Panc1 (cell line): ENCODE data around the gene DIP2C. TPM values are rescaled to one million over a fixed set of nuclear protein-coding genes. Genes with fewer than 3 reads are reported as not detected.

ENCODE experiments used
- ATAC-seq: fragments of 200-7000 bp; cut with Tn5 transposase; 2 replicates; pipeline ENCODE4 v1.9.1; 2020; ENCODE audit warnings: mild to moderate bottlenecking, moderate library complexity
- BruUV-seq: library from RNA; stranded (reverse); fragments of 400-500 nt; replicated peaks from 2 replicates; lab custom pipeline; 2021; lab: Mats Ljungman, UMichigan
- CTCF ChIA-PET: fragments of 300-600 bp; sonication (Branson Sonifier 250); formaldehyde crosslinking; loops from one replicate; lab custom pipeline; 2022; ENCODE audit warnings: antibody characterized with exemption; lab: Charles Lee
- POLR2A ChIA-PET: fragments of 300-600 bp; sonication (Branson Sonifier 250); formaldehyde crosslinking; loops from one replicate; lab custom pipeline; 2022; ENCODE audit warnings: antibody characterized with exemption; lab: Charles Lee
- DNase-seq: peaks from one replicate; pipeline ENCODE4 v3.0.0-alpha.2; 2010; ENCODE audit warnings: low read depth, low spot score
- H3K27ac ChIP-seq: 2 replicates; pipeline ENCODE4 v1.5.1; 2011; ENCODE audit warnings: mild to moderate bottlenecking, low read length, inconsistent platforms
- H3K27me3 ChIP-seq: fragments of 200-500 bp; sonication (Bioruptor generic); 2 replicates; pipeline ENCODE4 v1.6.0; 2014; ENCODE audit warnings: low read length, inconsistent platforms; ENCODE audit not compliant: control insufficient read depth, insufficient read depth
- H3K36me3 ChIP-seq: fragments of 200-500 bp; sonication (Bioruptor generic); 2 replicates; pipeline ENCODE4 v1.5.1; 2014; ENCODE audit warnings: inconsistent platforms, mild to moderate bottlenecking, low read length, moderate library complexity; ENCODE audit not compliant: control insufficient read depth, insufficient read depth
- H3K4me1 ChIP-seq: 2 replicates; pipeline ENCODE4 v1.5.1; 2011; ENCODE audit warnings: inconsistent platforms, mild to moderate bottlenecking, low read length, moderate library complexity; ENCODE audit not compliant: control insufficient read depth, insufficient read depth
- H3K4me3 ChIP-seq, 2 experiments: 2 replicates each; pipeline ENCODE4 v1.5.1; 2011 to 2012; ENCODE audit warnings: low read depth in 2 of 2, low read length in 2 of 2, mild to moderate bottlenecking in 2 of 2, inconsistent platforms in 1 of 2, moderate library complexity in 1 of 2
- H3K9me3 ChIP-seq: fragments of 200-500 bp; sonication (Bioruptor generic); 2 replicates; pipeline ENCODE4 v1.5.1; 2014; ENCODE audit warnings: low read depth, mild to moderate bottlenecking, inconsistent platforms, low read length, moderate library complexity; ENCODE audit not compliant: control insufficient read depth, insufficient read depth
- CTCF ChIP-seq: fragments of 450-650 bp; IDR thresholded peaks from 2 replicates; pipeline ENCODE4 v1.5.1; 2017; ENCODE audit warnings: mild to moderate bottlenecking
- POLR2AphosphoS5 ChIP-seq: IDR thresholded peaks from 2 replicates; pipeline ENCODE4 v1.6.1; 2012; ENCODE audit warnings: mild to moderate bottlenecking, low read depth, low read length, moderate library complexity
- SIN3A ChIP-seq: IDR thresholded peaks from 2 replicates; pipeline ENCODE4 v1.6.1; 2012; ENCODE audit warnings: low read depth, mild to moderate bottlenecking, low read length, moderate library complexity, borderline replicate concordance; ENCODE audit not compliant: insufficient read depth
- TCF7L2 ChIP-seq: IDR thresholded peaks from 2 replicates; pipeline ENCODE4 v1.6.1; 2011; ENCODE audit warnings: mild to moderate bottlenecking, low read depth, low read length, inconsistent platforms
- in situ Hi-C: cut with HindIII; loops from 2 replicates; pipeline ENCODE4 v1.10.0; 2016; ENCODE audit warnings: low sequenced_read_pairs, low pct_unique_long_range_greater_than_20kb
- intact Hi-C: fragments of 100-400 bp; cut with micrococcal nuclease; formaldehyde crosslinking; loops from one replicate; pipeline ENCODE4 v1.10.0; 2022; ENCODE audit not compliant: unreplicated experiment
- total RNA-seq: library from RNA; stranded (reverse); gene quantifications from one replicate; pipeline ENCODE4 v1.2.1, GENCODE V29; 2021; ENCODE audit not compliant: unreplicated experiment
- TF ChIP-seq, protein P1 (sequence below), 2 experiments: IDR thresholded peaks; 2 replicates each; pipeline ENCODE4 v1.6.1; 2011 to 2012; ENCODE audit warnings: low read depth in 2 of 2, control low read depth in 1 of 2, low read length in 1 of 2, mild to moderate bottlenecking in 1 of 2, moderate library complexity in 1 of 2; ENCODE audit not compliant: insufficient read depth in 1 of 2

The DIP2C gene
- total RNA-seq, 1 experiment from 2014 or later, result 13.2 TPM

DNA sequence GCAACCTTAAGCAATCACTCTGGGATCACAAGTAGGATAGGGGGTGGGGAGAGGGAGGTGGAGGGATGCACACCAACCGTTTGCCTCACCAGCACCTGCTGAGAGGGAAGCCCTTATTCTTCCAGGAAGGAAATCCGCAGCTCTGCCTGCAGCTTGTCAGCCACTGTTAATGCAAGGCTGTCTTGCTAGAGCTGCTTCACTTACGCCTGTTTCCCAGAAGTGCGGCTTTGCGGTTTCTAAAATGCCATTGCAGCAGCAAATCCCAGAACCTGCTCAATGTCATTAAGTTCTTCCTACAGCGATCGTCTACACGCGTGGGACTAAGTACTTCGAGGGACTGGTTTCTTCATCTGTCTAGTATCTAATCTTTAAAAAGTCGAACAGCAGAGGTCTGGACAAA lies 363.1 kb downstream of the DIP2C start:
- Histone ChIP-seq H3K27ac (no peak overlapping the region), H3K27me3 (no peaks in the 10 kb centered on the region), H3K9me3 (no peaks in the 10 kb centered on the region), H3K36me3 (no peaks in the 10 kb centered on the region), H3K4me3 (no peak overlapping the region), H3K4me1 (peaks cover 9% of the 10 kb centered on the region)
- DNase-seq (no peak), ATAC-seq (no peak)
- in situ Hi-C loops (no loop called here), intact Hi-C loops (no loop called here)
- POLR2A ChIA-PET, result no interaction called here
- no TSS peak for BruUV-seq
- TF ChIP-seq TCF7L2, result no peak
- TF ChIP-seq POLR2AphosphoS5, result no peak
- TF ChIP-seq, protein P1, sequence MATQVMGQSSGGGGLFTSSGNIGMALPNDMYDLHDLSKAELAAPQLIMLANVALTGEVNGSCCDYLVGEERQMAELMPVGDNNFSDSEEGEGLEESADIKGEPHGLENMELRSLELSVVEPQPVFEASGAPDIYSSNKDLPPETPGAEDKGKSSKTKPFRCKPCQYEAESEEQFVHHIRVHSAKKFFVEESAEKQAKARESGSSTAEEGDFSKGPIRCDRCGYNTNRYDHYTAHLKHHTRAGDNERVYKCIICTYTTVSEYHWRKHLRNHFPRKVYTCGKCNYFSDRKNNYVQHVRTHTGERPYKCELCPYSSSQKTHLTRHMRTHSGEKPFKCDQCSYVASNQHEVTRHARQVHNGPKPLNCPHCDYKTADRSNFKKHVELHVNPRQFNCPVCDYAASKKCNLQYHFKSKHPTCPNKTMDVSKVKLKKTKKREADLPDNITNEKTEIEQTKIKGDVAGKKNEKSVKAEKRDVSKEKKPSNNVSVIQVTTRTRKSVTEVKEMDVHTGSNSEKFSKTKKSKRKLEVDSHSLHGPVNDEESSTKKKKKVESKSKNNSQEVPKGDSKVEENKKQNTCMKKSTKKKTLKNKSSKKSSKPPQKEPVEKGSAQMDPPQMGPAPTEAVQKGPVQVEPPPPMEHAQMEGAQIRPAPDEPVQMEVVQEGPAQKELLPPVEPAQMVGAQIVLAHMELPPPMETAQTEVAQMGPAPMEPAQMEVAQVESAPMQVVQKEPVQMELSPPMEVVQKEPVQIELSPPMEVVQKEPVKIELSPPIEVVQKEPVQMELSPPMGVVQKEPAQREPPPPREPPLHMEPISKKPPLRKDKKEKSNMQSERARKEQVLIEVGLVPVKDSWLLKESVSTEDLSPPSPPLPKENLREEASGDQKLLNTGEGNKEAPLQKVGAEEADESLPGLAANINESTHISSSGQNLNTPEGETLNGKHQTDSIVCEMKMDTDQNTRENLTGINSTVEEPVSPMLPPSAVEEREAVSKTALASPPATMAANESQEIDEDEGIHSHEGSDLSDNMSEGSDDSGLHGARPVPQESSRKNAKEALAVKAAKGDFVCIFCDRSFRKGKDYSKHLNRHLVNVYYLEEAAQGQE (IDR thresholded peaks at IDR 0.05; ENCODE audit: insufficient read depth in 1 of 2, low read depth in 2 of 2, low read length in 1 of 2), result no peak
- no peak for TF ChIP-seq CTCF
- no peak for TF ChIP-seq SIN3A
- CTCF ChIA-PET, result no interaction called here

GRCh38 chr10:325282-325681 lies 364.2 kb downstream of the DIP2C start:
- in situ Hi-C loops, result no loop called here
- Histone ChIP-seq H3K27me3 (no peaks in the 10 kb centered on the region), H3K9me3 (no peaks in the 10 kb centered on the region), H3K4me1 (peaks cover 9% of the 10 kb centered on the region), H3K4me3 (no peak overlapping the region), H3K36me3 (no peaks in the 10 kb centered on the region), H3K27ac (no peak overlapping the region)
- POLR2A ChIA-PET, result no interaction called here
- CTCF ChIA-PET, result no interaction called here
- ATAC-seq, result no peak
- TF ChIP-seq, protein P1 (IDR thresholded peaks at IDR 0.05; ENCODE audit: insufficient read depth in 1 of 2, low read depth in 2 of 2, low read length in 1 of 2), result no peak
- BruUV-seq, result no TSS peak
- intact Hi-C loops, result no loop called here
- no peak for DNase-seq
